Fibroblast of pulmonary artery (primary cell): Measurements from ENCODE around the gene STMP1.

Experiments
- DNase-seq: peaks from one replicate; pipeline ENCODE4 v3.0.0-alpha.2; 2010; ENCODE audit warnings: low read depth
- H3K4me3 ChIP-seq: replicated peaks from 2 replicates; pipeline ENCODE4 v1.5.1; 2011; ENCODE audit warnings: low read depth, mild to moderate bottlenecking, control low read depth, low read length, moderate library complexity
- CTCF ChIP-seq: IDR thresholded peaks from 2 replicates; pipeline ENCODE4 v1.5.1; 2011; ENCODE audit warnings: mild to moderate bottlenecking, control low read depth, low read length, inconsistent platforms; ENCODE audit errors: missing control alignments

STMP1 gene

GRCh38 chr7:135712796-135713195 is 50.5 kb downstream of the STMP1 start:
- no peak for TF ChIP-seq CTCF

GRCh38 chr7:135713836-135714470 is 51.6 kb downstream of the STMP1 start:
- no peak overlapping the region for H3K4me3 ChIP-seq
- no peak for TF ChIP-seq CTCF
- no peak for DNase-seq

More at GRCh38 chr7:135712796-135713195, 50.5 kb downstream of the STMP1 start:
- no peak overlapping the region for H3K4me3 ChIP-seq
- DNase-seq, result peak; percentile 42

- peak; percentile 40 for DNase-seq
- no peak for TF ChIP-seq CTCF
Measured at GRCh38 chr7:135714534-135715009, 52.3 kb downstream of the STMP1 start.

GRCh38 chr7:135715055-135715522 is 52.8 kb downstream of the STMP1 start:
- no peak for DNase-seq
- no peak for TF ChIP-seq CTCF
- no peak overlapping the region for H3K4me3 ChIP-seq

More at GRCh38 chr7:135714534-135715009, 52.3 kb downstream of the STMP1 start:
- no peak overlapping the region for H3K4me3 ChIP-seq

GRCh38 chr7:135715673-135716072 is 53.4 kb downstream of the STMP1 start:
- H3K4me3 ChIP-seq, result no peak overlapping the region
- DNase-seq, result no peak
- TF ChIP-seq CTCF, result no peak

GRCh38 chr7:135716677-135717238 is 54.4 kb downstream of the STMP1 start:
- DNase-seq, result peak; percentile 85
- H3K4me3 ChIP-seq, result no peak overlapping the region
- TF ChIP-seq CTCF, result no peak
